Activated effector memory CD4-positive, alpha-beta T cell treated with anti-CD3 and anti-CD28 coated beads, Interleukin-2, amount 50 U/mL, for 16 hours (primary cell): ENCODE measurements around the gene COL26A1.

Experiments used
- DNase-seq: peaks from one replicate; pipeline ENCODE4 v3.0.0-alpha.2; 2020

COL26A1 gene

DNA sequence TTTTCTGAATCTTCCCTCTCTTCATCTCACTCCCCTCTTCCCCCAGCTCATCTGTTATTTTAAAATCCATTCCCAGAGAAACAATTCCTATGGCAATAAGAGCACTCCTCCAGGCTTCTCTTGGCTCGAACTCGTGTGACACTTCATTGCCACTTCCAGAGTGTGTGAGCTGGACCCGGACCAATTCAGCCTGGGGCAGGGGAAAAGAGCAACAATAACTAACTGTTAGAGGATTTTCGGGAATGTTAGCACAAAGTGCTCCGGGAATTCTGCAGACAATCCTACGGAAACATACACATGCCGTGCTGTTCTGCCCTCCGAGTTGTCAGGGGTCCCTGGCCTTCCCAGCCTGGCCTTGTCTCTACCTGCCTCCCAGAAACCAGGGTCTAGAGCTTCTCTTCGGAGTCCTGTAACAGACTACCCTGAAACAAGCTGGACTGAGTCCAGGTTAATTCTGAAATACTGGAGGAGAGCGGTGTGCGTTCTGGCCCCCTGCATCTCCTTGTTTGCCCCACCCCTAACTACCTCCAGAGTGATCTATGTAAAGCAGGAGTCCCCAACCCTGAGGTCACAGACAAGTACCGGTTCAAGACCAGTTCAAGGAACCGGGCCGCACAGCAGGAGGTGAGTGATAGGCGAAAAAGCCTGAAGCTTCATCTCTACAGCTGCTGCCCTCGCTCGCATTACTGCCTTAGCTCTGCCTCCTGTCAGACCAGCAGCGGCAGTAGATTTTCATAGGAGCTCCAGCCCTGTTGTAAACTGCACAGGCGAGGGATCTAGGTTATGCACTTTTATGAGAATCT, 11.3 kb downstream of the COL26A1 start:
- no peak for DNase-seq

- no peak for DNase-seq
These were observed 12.3 kb downstream of the COL26A1 start for GRCh38 chr7:101374990-101375389.

DNA sequence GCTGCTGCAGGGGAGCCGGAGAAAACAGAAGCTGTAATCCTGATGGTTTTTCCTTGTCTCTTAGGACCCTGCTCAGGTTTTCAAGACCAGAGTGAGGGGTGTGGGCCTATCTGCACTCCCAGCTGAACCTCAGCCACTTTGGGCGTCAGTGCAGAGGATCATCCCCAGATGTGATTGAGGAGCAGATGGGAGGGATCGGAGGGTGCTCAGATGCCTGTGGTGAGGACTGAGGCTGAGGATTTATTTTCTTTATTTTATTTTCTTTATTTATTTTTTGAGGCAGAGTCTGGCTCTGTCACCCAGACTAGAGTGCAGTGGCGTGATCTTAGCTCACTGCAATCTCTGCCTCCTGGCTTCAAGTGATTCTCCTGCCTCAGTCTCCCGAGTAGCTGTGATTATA, 13.9 kb downstream of the COL26A1 start:
- no peak for DNase-seq

- DNase-seq = no peak
These were observed 14.6 kb downstream of the COL26A1 start for GRCh38 chr7:101377189-101377736.

GRCh38 chr7:101378751-101379174, 16.1 kb downstream of the COL26A1 start:
- DNase-seq = no peak

DNA sequence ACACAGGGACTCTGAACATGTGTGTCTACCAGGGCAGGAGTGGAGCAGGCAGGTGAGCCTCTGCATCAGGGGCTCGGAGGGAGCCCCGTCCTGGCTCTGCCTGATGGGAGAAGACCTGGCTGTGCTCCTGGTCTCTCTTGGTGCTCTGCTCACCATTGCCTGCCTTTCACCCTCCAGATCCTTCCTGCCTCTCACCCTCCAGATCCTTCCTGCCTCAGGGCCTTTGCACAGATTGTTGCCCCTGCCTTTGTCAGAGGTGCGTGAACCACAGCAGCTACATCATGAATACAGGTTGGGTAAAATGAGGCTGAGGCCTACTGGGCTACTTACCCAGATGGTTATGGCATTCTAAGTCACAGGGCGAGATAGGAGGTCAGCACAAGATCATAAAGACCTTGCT, 16.6 kb downstream of the COL26A1 start:
- no peak for DNase-seq

- no peak for DNase-seq
These were observed 19.0 kb downstream of the COL26A1 start for GRCh38 chr7:101381549-101382111.

DNA sequence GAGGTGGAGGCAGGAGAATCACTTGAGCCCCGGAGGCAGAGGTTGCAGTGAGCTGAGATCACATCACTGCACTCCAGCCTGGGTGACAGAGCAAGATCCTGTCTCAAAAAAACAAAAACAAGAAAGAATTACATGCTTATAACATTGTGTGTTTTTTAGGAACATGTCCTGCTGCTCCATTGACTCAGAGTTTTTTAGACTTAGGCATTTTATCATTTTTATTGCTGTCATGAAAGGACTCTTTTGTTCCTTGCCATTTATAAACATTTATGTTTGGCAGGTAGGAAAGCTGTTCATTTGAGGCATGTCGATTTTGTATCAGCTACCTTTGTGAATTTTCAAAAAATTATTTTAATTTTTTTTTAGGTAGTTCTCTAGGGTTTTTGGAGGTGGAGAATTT, 20.3 kb downstream of the COL26A1 start:
- DNase-seq = no peak

- DNase-seq = no peak
These were observed 23.5 kb downstream of the COL26A1 start for GRCh38 chr7:101386177-101386557.

- no peak for DNase-seq
These were observed 24.0 kb downstream of the COL26A1 start for GRCh38 chr7:101386558-101387231.

DNA sequence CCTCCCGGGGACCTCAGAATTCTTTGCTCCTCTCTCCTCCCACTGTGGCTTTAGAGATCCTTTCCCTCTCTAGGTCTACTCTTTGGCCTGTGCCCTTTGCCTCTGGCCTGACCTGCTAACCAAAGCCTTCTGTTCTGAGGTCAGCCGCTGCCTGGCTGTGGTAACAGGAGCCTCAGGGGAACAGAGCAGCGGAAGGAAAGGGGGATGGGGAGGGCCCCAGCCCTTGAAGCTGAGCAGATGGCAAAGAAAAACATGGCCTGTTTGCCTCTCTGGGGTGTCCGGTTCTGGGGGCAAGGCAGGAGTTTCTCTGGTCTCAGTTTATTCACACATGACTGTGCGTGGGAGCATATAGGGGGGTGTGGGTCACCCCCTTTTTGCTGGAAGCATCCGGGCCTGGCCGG, 28.2 kb downstream of the COL26A1 start:
- DNase-seq = no peak

- no peak for DNase-seq
These were observed 29.3 kb downstream of the COL26A1 start for GRCh38 chr7:101391991-101392390.

DNA sequence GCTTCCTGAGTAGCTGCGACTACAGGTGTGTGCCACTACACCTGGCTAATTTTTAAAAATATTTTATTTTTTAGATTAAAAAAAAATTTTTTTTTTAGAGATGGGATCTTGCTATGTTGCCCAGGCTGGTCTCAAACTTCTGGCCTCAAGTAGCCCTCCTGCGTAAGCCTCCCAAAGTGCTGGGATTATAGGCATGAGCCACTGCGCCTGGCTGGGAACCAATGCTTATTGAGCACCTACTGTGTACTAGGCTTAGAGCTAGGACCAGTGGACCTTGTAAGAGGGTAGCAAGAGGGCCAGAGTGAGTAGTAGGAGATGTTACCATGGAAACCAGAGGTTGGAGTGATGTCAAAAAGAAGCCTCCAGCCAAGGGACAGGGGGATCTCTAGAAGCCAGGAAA, 31.2 kb downstream of the COL26A1 start:
- DNase-seq = no peak

GRCh38 chr7:101395376-101395775, 32.7 kb downstream of the COL26A1 start:
- DNase-seq = no peak

DNA sequence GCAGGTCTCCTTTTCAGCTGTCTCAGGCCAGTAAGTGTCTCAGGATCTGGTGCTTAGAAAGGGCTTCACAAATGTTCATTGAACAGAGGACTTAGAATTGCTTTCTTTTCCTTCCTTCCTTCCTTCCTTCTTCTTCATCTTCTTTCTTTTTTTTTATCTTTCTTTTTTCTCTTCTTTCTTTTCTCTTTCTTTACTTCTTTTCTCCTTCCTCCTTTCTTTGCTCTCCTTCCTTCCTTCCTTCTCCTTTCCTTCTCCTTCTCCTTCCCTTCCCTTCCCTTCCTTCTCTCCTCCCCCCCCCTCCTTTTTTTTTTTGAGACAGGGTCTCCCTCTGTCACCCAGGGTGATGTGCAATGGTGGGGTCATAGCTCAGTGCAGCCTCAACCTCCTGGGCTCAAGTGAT, 34.6 kb downstream of the COL26A1 start:
- DNase-seq = no peak

GRCh38 chr7:101397770-101398324, 35.2 kb downstream of the COL26A1 start:
- DNase-seq = no peak

DNA sequence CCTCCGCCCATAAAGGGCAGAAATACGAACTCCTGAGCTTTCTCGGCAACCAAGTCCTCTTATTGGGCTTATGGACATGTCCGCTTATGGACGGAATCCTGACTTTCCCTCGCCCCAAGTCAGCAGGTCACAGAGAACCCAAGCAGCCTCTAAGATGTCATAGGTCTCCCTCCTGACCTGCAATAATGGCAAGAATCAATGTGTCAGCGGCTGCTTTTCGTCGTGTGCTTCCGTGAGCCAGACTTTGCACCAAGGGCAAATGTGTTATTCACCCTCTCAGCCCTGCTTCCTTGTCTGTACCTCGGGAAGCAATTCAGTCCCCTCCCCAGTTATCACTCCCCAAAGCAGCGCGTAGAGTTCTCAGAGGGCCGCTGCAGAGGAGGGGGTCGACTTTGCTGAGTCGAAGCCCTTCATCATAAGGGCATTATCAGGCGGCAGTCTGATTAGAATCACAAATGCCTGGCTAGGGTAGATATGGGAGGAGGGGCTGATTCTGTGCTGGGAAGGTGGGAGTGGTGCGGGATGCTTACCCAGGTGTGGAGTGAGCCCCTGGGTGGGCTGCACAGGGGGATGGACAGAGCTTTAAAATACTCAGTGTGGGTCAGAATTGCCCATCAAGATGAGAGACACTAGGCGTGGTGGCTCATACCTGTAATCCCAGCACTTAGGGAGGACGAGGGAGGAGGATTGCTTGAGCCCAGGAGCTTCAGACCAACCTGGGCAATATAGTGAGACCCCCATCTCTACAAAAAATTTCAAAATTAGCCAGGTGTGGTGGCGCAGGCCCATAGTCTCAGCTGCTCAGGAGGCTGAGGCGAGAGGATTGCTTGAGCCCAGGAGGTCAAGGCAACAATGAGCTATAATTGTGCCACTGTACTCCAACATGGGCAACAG, 36.0 kb downstream of the COL26A1 start:
- no peak for DNase-seq

DNA sequence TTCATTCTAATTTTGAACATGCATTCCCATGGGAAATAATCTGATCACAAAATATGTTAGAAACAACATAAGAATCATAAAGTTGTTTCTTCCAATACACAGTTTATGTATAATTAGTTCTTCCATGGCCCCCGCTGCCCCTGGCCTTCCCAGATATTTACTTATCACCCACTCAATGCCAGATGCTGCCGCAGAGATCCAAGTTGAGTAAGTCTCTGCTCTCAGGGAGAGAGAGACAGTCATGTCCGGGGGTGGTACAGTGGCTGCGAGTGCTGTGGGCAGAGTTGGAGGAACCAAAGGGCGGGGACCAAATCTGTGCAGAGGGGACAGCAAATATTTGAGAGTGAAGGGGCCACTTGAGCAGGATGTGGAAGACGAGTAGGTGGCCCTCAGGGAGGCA, 37.1 kb downstream of the COL26A1 start:
- no peak for DNase-seq

- no peak for DNase-seq
These were observed 38.1 kb downstream of the COL26A1 start for GRCh38 chr7:101400751-101401150.

- no peak for DNase-seq
These were observed 38.9 kb downstream of the COL26A1 start for GRCh38 chr7:101401390-101402080.

DNA sequence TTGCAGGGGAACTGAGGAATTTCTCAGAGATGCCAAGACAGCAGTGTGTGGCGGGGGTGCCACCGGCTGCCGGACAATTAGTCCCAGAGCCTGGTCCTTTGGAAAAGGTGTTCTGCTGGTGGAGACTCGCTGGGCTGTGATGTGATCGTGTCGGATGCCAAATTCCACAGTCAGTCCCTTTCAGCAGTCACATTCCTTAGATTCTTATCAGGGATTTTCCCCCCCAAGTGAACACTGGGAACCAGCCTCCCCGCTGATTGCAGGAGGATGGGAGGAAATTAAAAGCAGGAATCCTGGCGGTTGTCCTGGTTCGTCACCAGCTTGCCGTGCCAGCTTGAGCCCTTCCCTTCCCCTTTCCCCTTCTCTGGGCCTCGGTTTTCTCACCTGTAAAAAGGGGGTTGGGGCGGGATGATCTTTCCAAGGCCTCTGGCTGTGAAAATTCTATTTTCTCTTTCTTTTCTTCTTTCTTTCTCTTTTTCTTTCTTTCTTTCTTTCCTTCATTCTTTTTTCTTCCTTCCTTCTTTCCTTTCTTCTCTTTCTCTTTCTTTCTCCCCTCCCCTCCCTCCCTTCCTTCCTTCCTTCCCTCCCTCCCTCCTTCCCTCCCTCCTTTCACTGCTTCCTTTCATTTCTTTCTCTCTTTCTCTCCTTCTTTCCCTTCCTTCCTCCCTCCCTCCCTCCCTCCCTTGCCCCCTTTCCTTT, 39.6 kb downstream of the COL26A1 start:
- no peak for DNase-seq
